Transverse colon (tissue), 3 donors: ENCODE results near the gene MTNR1A.

Experiments
- POLR2A ChIP-seq: fragments of 450-650 bp; IDR thresholded peaks from one replicate; pipeline ENCODE4 v1.6.1; 2016; ENCODE audit warnings: antibody characterized with exemption, mild to moderate bottlenecking, moderate library complexity
- POLR2AphosphoS5 ChIP-seq, 3 donors: sonication (generic); formaldehyde crosslinking; IDR thresholded peaks; one replicate each; pipeline ENCODE4 v1.6.1; 2016; ENCODE audit warnings: antibody characterized with exemption in 3 of 3

GRCh38 chr4:186534056-186534455, 21.3 kb downstream of the MTNR1A start:
- TF ChIP-seq POLR2A (no peak), POLR2AphosphoS5 (IDR thresholded peaks at IDR 0.05) (no peak)
